Muscle of leg (tissue), 11 donors: ENCODE measurements around the gene OSBPL6. TPM values are rescaled to one million over a fixed set of nuclear protein-coding genes. Genes with fewer than 3 reads are reported as not detected.
"Not testable (repeated sequence)": the region's sequence is repeated elsewhere in the genome, so short reads cannot be mapped to it uniquely, and the experiment has no call there.

Experiments used
- DNase-seq: peaks from one replicate; pipeline ENCODE4 v3.0.0; 2013
- H3K27ac ChIP-seq: one replicate; pipeline ENCODE4 v1.5.1; 2013; ENCODE audit warnings: mild to moderate bottlenecking, low read length, control low read depth
- H3K27me3 ChIP-seq: one replicate; pipeline ENCODE4 v1.6.1; 2013; ENCODE audit warnings: low read length; ENCODE audit not compliant: control insufficient read depth, insufficient read depth
- H3K36me3 ChIP-seq: one replicate; pipeline ENCODE4 v1.6.1; 2013; ENCODE audit warnings: low read length; ENCODE audit not compliant: control insufficient read depth, insufficient read depth
- H3K4me1 ChIP-seq: one replicate; pipeline ENCODE4 v1.6.1; 2013; ENCODE audit warnings: low read length; ENCODE audit not compliant: control insufficient read depth, insufficient read depth
- H3K4me3 ChIP-seq: one replicate; pipeline ENCODE4 v1.5.1; 2013; ENCODE audit warnings: low read length, control low read depth
- H3K9me3 ChIP-seq: replicated peaks from 2 replicates; pipeline ENCODE4 v1.6.1; 2013; ENCODE audit warnings: low read depth, low read length; ENCODE audit not compliant: control insufficient read depth
- WGBS: methylation state at CpG from one replicate; pipeline ENCODE4 v1.1.5; 2013; ENCODE audit warnings: missing lambda C conversion rate; ENCODE audit not compliant: insufficient coverage; 5-methylcytosine and 5-hydroxymethylcytosine counted together
- polyA plus RNA-seq, 8 donors: library from polyadenylated mRNA; unstranded; fragments of 120-200 nt; gene quantifications; one replicate each; pipeline versions ENCODE4 v1.2.1 to v1.2.3, GENCODE V29; 2013; ENCODE audit warnings: inconsistent platforms in 1 of 8, low replicate concordance in 1 of 8; ENCODE audit not compliant: insufficient read length in 8 of 8, insufficient read depth in 1 of 8
- total RNA-seq: library from RNA; stranded (reverse); fragments of 120-200 nt; gene quantifications from one replicate; pipeline ENCODE4 v1.2.4, GENCODE V29; 2013

The OSBPL6 gene
- total and polyA plus RNA-seq, 9 donors: 3.3 to 9.5 (median 5.4) TPM

- H3K27me3 ChIP-seq: no peaks in the 10 kb centered on the region
- peaks cover 4% of the 10 kb centered on the region for H3K36me3 ChIP-seq
- H3K27ac ChIP-seq: no peak overlapping the region
- no peaks in the 10 kb centered on the region for H3K4me1 ChIP-seq
- peaks cover 1% of the 10 kb centered on the region for H3K9me3 ChIP-seq
- H3K4me3 ChIP-seq: no peak overlapping the region
- no peak for DNase-seq
- WGBS: no CpG with 5 or more reads among the region's 1 CpG
These were observed 226.2 kb downstream of the OSBPL6 start for GRCh38 chr2:178420463-178420999.

GRCh38 chr2:178422097-178422496 is 227.8 kb downstream of the OSBPL6 start:
- Histone ChIP-seq H3K4me3 (no peak overlapping the region), H3K36me3 (peaks cover 11% of the 10 kb centered on the region), H3K4me1 (no peaks in the 10 kb centered on the region), H3K9me3 (peaks cover 3% of the 10 kb centered on the region), H3K27me3 (no peaks in the 10 kb centered on the region), H3K27ac (no peak overlapping the region)
- DNase-seq: no peak
- 100% methylated on average over 1 of the region's 3 CpGs for WGBS

DNA sequence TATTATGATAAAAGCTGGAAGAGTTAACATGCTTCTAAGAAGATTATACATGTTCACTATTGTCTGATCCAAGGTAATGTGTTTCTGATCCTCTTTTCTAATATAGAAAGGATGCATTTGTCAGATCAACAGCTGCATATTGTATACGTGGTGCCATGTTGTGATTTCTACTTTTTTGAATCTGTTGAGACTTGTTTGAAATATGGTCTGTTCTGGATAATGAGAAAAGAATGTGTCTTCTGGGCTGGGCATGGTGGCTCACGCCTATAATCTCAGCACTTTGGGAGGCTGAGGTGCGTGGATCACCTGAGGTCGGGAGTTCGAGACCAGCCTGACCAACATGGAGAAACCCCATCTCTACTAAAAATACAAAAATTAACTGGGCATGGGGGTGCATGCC is 229.4 kb downstream of the OSBPL6 start:
- 100% methylated on average over 1 of the region's 5 CpGs for WGBS
- H3K4me1 ChIP-seq, H3K4me3 ChIP-seq, H3K27ac ChIP-seq, H3K27me3 ChIP-seq, DNase-seq, H3K9me3 ChIP-seq: not testable (repeated sequence)
- peaks cover 24% of the 10 kb centered on the region for H3K36me3 ChIP-seq

GRCh38 chr2:178425255-178425827 is 231.0 kb downstream of the OSBPL6 start:
- H3K27me3 ChIP-seq: no peaks in the 10 kb centered on the region
- no CpG with 5 or more reads among the region's 4 CpGs for WGBS
- H3K27ac ChIP-seq: no peak overlapping the region
- no peaks in the 10 kb centered on the region for H3K4me1 ChIP-seq
- peaks cover 32% of the 10 kb centered on the region for H3K36me3 ChIP-seq
- DNase-seq: no peak
- no peak overlapping the region for H3K4me3 ChIP-seq
- peaks cover 3% of the 10 kb centered on the region for H3K9me3 ChIP-seq

DNA sequence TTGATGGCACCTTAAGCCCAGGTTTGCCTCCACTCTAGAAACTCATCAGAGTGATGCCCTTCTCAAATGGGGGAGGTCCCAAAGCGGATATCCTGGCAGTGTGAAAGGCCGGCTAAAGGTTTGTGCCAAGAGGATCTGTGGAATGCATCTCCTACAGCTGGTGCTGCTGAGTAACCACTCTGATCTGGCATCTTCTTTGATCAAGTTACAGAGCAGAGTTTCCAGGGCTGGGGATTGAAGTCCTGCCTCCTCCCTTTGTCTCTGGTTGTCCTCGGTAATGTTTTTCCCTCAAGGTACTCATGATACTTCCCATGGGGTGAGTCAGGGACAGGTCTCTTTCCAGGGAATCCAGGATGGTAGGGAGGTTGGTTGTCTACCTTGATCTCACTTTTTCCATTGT is 232.1 kb downstream of the OSBPL6 start:
- H3K4me1 ChIP-seq: no peaks in the 10 kb centered on the region
- no peak for DNase-seq
- H3K4me3 ChIP-seq: no peak overlapping the region
- peaks cover 38% of the 10 kb centered on the region for H3K36me3 ChIP-seq
- H3K27ac ChIP-seq: no peak overlapping the region
- H3K27me3 ChIP-seq: no peaks in the 10 kb centered on the region
- WGBS: 100% methylated on average over 2 of the region's 3 CpGs
- peaks cover 3% of the 10 kb centered on the region for H3K9me3 ChIP-seq

GRCh38 chr2:178427458-178427857 is 233.1 kb downstream of the OSBPL6 start:
- DNase-seq: no peak
- no CpG with 5 or more reads among the region's 2 CpGs for WGBS
- H3K4me3 ChIP-seq: no peak overlapping the region

GRCh38 chr2:178428396-178428806 is 234.1 kb downstream of the OSBPL6 start:
- H3K4me3 ChIP-seq: no peak overlapping the region
- H3K36me3 ChIP-seq: peaks cover 44% of the 10 kb centered on the region
- DNase-seq: no peak
- H3K9me3 ChIP-seq: peaks cover 3% of the 10 kb centered on the region
- H3K27me3 ChIP-seq: no peaks in the 10 kb centered on the region
- H3K4me1 ChIP-seq: no peaks in the 10 kb centered on the region
- no peak overlapping the region for H3K27ac ChIP-seq
- WGBS: no CpG with 5 or more reads among the region's 1 CpG

More at GRCh38 chr2:178427458-178427857, 233.1 kb downstream of the OSBPL6 start:
- Histone ChIP-seq H3K36me3 (peaks cover 41% of the 10 kb centered on the region), H3K9me3 (peaks cover 3% of the 10 kb centered on the region), H3K4me1 (no peaks in the 10 kb centered on the region), H3K27me3 (no peaks in the 10 kb centered on the region), H3K27ac (no peak overlapping the region)

GRCh38 chr2:178429336-178429735 is 235.0 kb downstream of the OSBPL6 start:
- Histone ChIP-seq H3K36me3 (peaks cover 52% of the 10 kb centered on the region), H3K27me3 (no peaks in the 10 kb centered on the region)

DNA sequence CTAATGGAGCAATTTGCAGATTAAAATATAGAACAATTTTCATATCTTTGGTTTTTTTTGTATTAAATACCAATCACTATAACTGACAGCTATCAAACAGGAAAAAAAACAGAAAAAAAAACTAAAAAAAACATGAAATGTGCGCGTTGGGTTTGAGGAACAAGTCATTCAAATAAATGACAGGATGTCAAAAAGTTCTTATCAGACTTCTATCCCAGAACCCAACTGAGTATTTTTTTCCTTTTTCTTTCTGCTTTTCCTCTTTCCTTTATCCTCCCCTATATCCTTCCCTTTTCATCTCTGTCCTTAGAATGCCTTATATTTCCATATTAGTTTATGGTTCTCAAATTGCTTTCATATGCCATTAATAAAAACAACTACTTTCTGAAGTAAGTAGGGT is 242.3 kb downstream of the OSBPL6 start:
- Histone ChIP-seq H3K36me3 (peaks cover 40% of the 10 kb centered on the region), H3K4me1 (no peaks in the 10 kb centered on the region), H3K9me3 (no peaks in the 10 kb centered on the region), H3K4me3 (no peak overlapping the region), H3K27ac (no peak overlapping the region), H3K27me3 (no peaks in the 10 kb centered on the region)
- WGBS: 83% methylated on average over 2 of the region's 2 CpGs
- no peak for DNase-seq

More at GRCh38 chr2:178429336-178429735, 235.0 kb downstream of the OSBPL6 start:
- peaks cover 3% of the 10 kb centered on the region for H3K9me3 ChIP-seq
- no peak overlapping the region for H3K27ac ChIP-seq
- no peak for DNase-seq
- no peaks in the 10 kb centered on the region for H3K4me1 ChIP-seq
- H3K4me3 ChIP-seq: no peak overlapping the region

DNA sequence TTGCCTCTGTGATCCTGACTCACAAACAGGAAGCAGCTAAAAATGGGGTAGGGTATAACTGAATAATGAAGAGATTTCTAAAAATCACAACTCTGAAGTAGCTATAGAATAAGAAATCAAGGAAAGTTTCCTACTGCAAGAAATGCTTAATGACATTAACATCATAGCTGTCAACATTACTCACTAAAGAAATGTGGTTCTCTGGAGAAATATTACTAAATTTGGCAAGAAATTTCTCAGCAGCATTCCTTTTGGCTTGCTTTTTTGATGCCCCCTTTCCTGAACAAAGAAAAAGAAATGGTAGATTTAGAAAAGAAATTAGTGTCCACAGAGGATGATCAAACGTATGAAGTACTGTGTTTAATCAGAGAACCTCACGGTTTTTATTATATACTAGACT is 247.1 kb downstream of the OSBPL6 start:
- H3K9me3 ChIP-seq: no peaks in the 10 kb centered on the region
- no peak overlapping the region for H3K27ac ChIP-seq
- H3K36me3 ChIP-seq: peaks cover 36% of the 10 kb centered on the region
- no peaks in the 10 kb centered on the region for H3K4me1 ChIP-seq
- no peaks in the 10 kb centered on the region for H3K27me3 ChIP-seq
- no CpG with 5 or more reads among the region's 2 CpGs for WGBS
- H3K4me3 ChIP-seq: no peak overlapping the region
- DNase-seq: no peak
